Lower leg skin (tissue), 4 donors: ENCODE data around the gene TULP3. TPM values are rescaled to one million over a fixed set of nuclear protein-coding genes. Genes with fewer than 3 reads are reported as not detected.

Source experiments
- DNase-seq, 2 donors: peaks; one replicate each; pipeline ENCODE4 v3.0.0-alpha.2; 2019; ENCODE audit warnings: low spot score in 2 of 2
- H3K4me3 ChIP-seq: fragments of 200-600 bp; sonication (generic); 2 replicates; pipeline ENCODE4 v1.5.1; 2017; ENCODE audit warnings: mild to moderate bottlenecking, low read depth; ENCODE audit not compliant: poor library complexity, severe bottlenecking
- CTCF ChIP-seq, 3 donors: fragments of 450-650 bp; IDR thresholded peaks; one replicate each; pipeline ENCODE4 v1.5.1; 2016; ENCODE audit warnings: antibody characterized with exemption in 3 of 3, mild to moderate bottlenecking in 3 of 3, moderate library complexity in 2 of 3
- POLR2A ChIP-seq, 2 donors: fragments of 450-650 bp; IDR thresholded peaks; one replicate each; pipeline ENCODE4 v1.6.1; 2016 to 2017; ENCODE audit warnings: antibody characterized with exemption in 2 of 2, mild to moderate bottlenecking in 1 of 2, moderate library complexity in 1 of 2
- WGBS, 2 donors: methylation state at CpG; one replicate each; pipeline ENCODE4 v1.1.5; 2018; 5-methylcytosine and 5-hydroxymethylcytosine counted together
- intact Hi-C: fragments of 100-400 bp; cut with DNase I; formaldehyde crosslinking; loops from one replicate; pipeline ENCODE4 v1.15.0; 2023; ENCODE audit warnings: low total_unique reads
- total RNA-seq, 4 donors: library from RNA; depleted of rRNA; stranded (reverse); fragments of >200 nt; gene quantifications; one replicate each; pipeline ENCODE4 v1.1.0, GENCODE V29; 2016

Gene TULP3
- total RNA-seq, 4 donors from 2014 or later = 22.8 to 37.3 (median 27.5) TPM

GRCh38 chr12:2949411-2949810 lies 58.7 kb downstream of the TULP3 start:
- DNase-seq = no peak
- TF ChIP-seq CTCF (IDR thresholded peaks at IDR 0.05) (no peak), POLR2A (IDR thresholded peaks at IDR 0.05) (no peak)
- intact Hi-C loops = loop anchor here (10.0 kb wide), 1 partner anchor 95 kb away; the partner anchor contains the start of gene TEX52
- 74 to 80% methylated on average over 4 of the region's 4 CpGs for WGBS, 2 donors
- H3K4me3 ChIP-seq = no peak overlapping the region

- 94 to 100% methylated on average over 1 of the region's 1 CpG for WGBS, 2 donors
- DNase-seq = no peak
- TF ChIP-seq POLR2A (IDR thresholded peaks at IDR 0.05) (no peak), CTCF (IDR thresholded peaks at IDR 0.05) (no peak)
- intact Hi-C loops = no loop called here
- H3K4me3 ChIP-seq = no peak overlapping the region
These were observed 65.2 kb downstream of the TULP3 start for GRCh38 chr12:2955888-2956287.

- 55 to 62% methylated on average over 11 of the region's 11 CpGs for WGBS, 2 donors
- H3K4me3 ChIP-seq = no peak overlapping the region
- intact Hi-C loops = no loop called here
- no peak for DNase-seq
- TF ChIP-seq CTCF (IDR thresholded peaks at IDR 0.05) (no peak), POLR2A (IDR thresholded peaks at IDR 0.05) (no peak)
These were observed 67.2 kb downstream of the TULP3 start for GRCh38 chr12:2957816-2958431.

GRCh38 chr12:2958432-2959191 lies 67.9 kb downstream of the TULP3 start:
- intact Hi-C loops = no loop called here

GRCh38 chr12:2959192-2959504 lies 68.5 kb downstream of the TULP3 start, which contains the start of gene TEAD4:
TEAD4 (plus strand) TSS chr12:2959397.
- intact Hi-C loops = no loop called here
- DNase-seq = peak in 1 of 2 donors; percentile 89
- H3K4me3 ChIP-seq = peak within 1 kb of the TSS; percentile 45
- WGBS, 2 donors = 1 to 3% methylated on average over 6 to 18 of the region's 50 CpGs
- TF ChIP-seq CTCF (IDR thresholded peaks at IDR 0.05) = no peak
- no peak for TF ChIP-seq POLR2A (IDR thresholded peaks at IDR 0.05)

More at GRCh38 chr12:2958432-2959191, 67.9 kb downstream of the TULP3 start:
- H3K4me3 ChIP-seq = peak overlapping the region; percentile 39
- TF ChIP-seq POLR2A (IDR thresholded peaks at IDR 0.05) (no peak), CTCF (IDR thresholded peaks at IDR 0.05) (no peak)
- WGBS, 2 donors = 0 to 2% methylated on average over 18 to 21 of the region's 48 CpGs
- DNase-seq = no peak
